ACHN (cell line): ENCODE data around the gene DPM3.
A peak's percentile ranks its signal among the peaks of the same experiment; 100 is the strongest.
"Not testable (repeated sequence)": the region's sequence is repeated elsewhere in the genome, so short reads cannot be mapped to it uniquely, and the experiment has no call there.

Source experiments
- DNase-seq: peaks from one replicate; pipeline ENCODE4 v3.0.0-alpha.2; 2015
- in situ Hi-C: cut with HindIII; loops from 2 replicates; pipeline ENCODE4 v1.10.0; 2017; ENCODE audit warnings: low sequenced_read_pairs, low pct_ligation_motif_present, low pct_unique_long_range_greater_than_20kb

The DPM3 gene

GRCh38 chr1:155166471-155167165 lies 26.3 kb upstream of the DPM3 start:
- no peak for DNase-seq
- in situ Hi-C loops, result no loop called here

GRCh38 chr1:155166051-155166470 lies 25.7 kb upstream of the DPM3 start:
- in situ Hi-C loops, result no loop called here
- DNase-seq, result no peak

- in situ Hi-C loops, DNase-seq: not testable (repeated sequence)
Measured at GRCh38 chr1:155164625-155165024, 24.3 kb upstream of the DPM3 start.

GRCh38 chr1:155163785-155164184 lies 23.5 kb upstream of the DPM3 start:
- in situ Hi-C loops, DNase-seq: not testable (repeated sequence)

GRCh38 chr1:155162631-155163030 lies 22.3 kb upstream of the DPM3 start:
- DNase-seq, in situ Hi-C loops: not testable (repeated sequence)

GRCh38 chr1:155160128-155160527 lies 19.8 kb upstream of the DPM3 start:
- no peak for DNase-seq
- in situ Hi-C loops, result no loop called here

- DNase-seq, result no peak
- in situ Hi-C loops, result no loop called here
Measured at GRCh38 chr1:155158991-155159390, 18.7 kb upstream of the DPM3 start.

- in situ Hi-C loops, DNase-seq: not testable (repeated sequence)
Measured at GRCh38 chr1:155155996-155156643, 15.8 kb upstream of the DPM3 start.

- in situ Hi-C loops, result no loop called here
- DNase-seq, result no peak
Measured at GRCh38 chr1:155145491-155145890, 5.2 kb upstream of the DPM3 start.

- in situ Hi-C loops, result no loop called here
- no peak for DNase-seq
Measured at GRCh38 chr1:155141749-155142148, 1.4 kb upstream of the DPM3 start.

GRCh38 chr1:155140630-155140953 lies 261 bp upstream of the DPM3 start:
- no peak for DNase-seq
- in situ Hi-C loops, result no loop called here

- in situ Hi-C loops, result no loop called here
- DNase-seq, result no peak
Measured at GRCh38 chr1:155137154-155137949, 3.0 kb downstream of the DPM3 start.

GRCh38 chr1:155136748-155137147 lies 3.6 kb downstream of the DPM3 start:
- in situ Hi-C loops, result no loop called here
- DNase-seq, result no peak

- DNase-seq, result peak; percentile 97
- in situ Hi-C loops, result no loop called here
Measured at GRCh38 chr1:155135415-155136028, 4.8 kb downstream of the DPM3 start, which contains the start of gene SLC50A1. SLC50A1 (plus strand) TSS chr1:155135852; CDS start chr1:155135912, 60 bp downstream.

GRCh38 chr1:155134880-155135414 lies 5.4 kb downstream of the DPM3 start:
- in situ Hi-C loops, result no loop called here
- DNase-seq, result peak; percentile 99

- in situ Hi-C loops, result no loop called here
- no peak for DNase-seq
Measured at GRCh38 chr1:155134322-155134721, 6.0 kb downstream of the DPM3 start.

- no peak for DNase-seq
Measured at GRCh38 chr1:155133799-155134281, 6.5 kb downstream of the DPM3 start.

GRCh38 chr1:155131856-155132255 lies 8.5 kb downstream of the DPM3 start:
- in situ Hi-C loops, result no loop called here
- DNase-seq, result no peak

More at GRCh38 chr1:155133799-155134281, 6.5 kb downstream of the DPM3 start:
- in situ Hi-C loops, result no loop called here

- in situ Hi-C loops, result no loop called here
- no peak for DNase-seq
Measured at GRCh38 chr1:155131285-155131684, 9.0 kb downstream of the DPM3 start.
